GM18858 (cell line): ENCODE data around the gene GDAP1L1.
A peak's percentile ranks its signal among the peaks of the same experiment; 100 is the strongest.
"Not testable (repeated sequence)": the region's sequence is repeated elsewhere in the genome, so short reads cannot be mapped to it uniquely, and the experiment has no call there.

Source experiments
- ATAC-seq: cut with Tn5 transposase; IDR thresholded peaks from one replicate; pipeline ENCODE4 v1.9.1; 2021; ENCODE audit not compliant: unreplicated experiment

The GDAP1L1 gene

GRCh38 chr20:44299011-44299535, 52.0 kb downstream of the GDAP1L1 start:
- ATAC-seq = not testable (repeated sequence)

- no peak for ATAC-seq
Measured at GRCh38 chr20:44301285-44301684, 54.2 kb downstream of the GDAP1L1 start.

- ATAC-seq = no peak
Measured at GRCh38 chr20:44302026-44302669, 55.0 kb downstream of the GDAP1L1 start.

GRCh38 chr20:44302736-44303135, 55.6 kb downstream of the GDAP1L1 start:
- no peak for ATAC-seq

- ATAC-seq = no peak
Measured at GRCh38 chr20:44304383-44304782, 57.3 kb downstream of the GDAP1L1 start.

GRCh38 chr20:44306927-44307326, 59.8 kb downstream of the GDAP1L1 start:
- no peak for ATAC-seq

GRCh38 chr20:44309763-44310663, 62.9 kb downstream of the GDAP1L1 start:
- ATAC-seq = no peak

GRCh38 chr20:44310664-44311639, 63.8 kb downstream of the GDAP1L1 start, which contains the start of gene FITM2:
TSS of gene FITM2 (minus strand) at chr20:44311202. CDS start at chr20:44311148, 54 bp downstream.
- peak; percentile 81 for ATAC-seq

GRCh38 chr20:44314870-44315269, 67.8 kb downstream of the GDAP1L1 start:
- no peak for ATAC-seq

- no peak for ATAC-seq
Measured at GRCh38 chr20:44319839-44320422, 72.8 kb downstream of the GDAP1L1 start.

- ATAC-seq = no peak
Measured at GRCh38 chr20:44324343-44324742, 77.2 kb downstream of the GDAP1L1 start.

GRCh38 chr20:44326391-44327159, 79.5 kb downstream of the GDAP1L1 start:
- no peak for ATAC-seq

GRCh38 chr20:44327748-44328147, 80.6 kb downstream of the GDAP1L1 start:
- not testable (repeated sequence) for ATAC-seq

GRCh38 chr20:44328428-44328827, 81.3 kb downstream of the GDAP1L1 start:
- ATAC-seq = no peak
